ENCODE data around the gene LIME1.

Gene LIME1

GRCh38 chr20:63697357-63697867 lies 39.1 kb upstream of the LIME1 start:
- no peak for DNase-seq

GRCh38 chr20:63697868-63698545 lies 38.5 kb upstream of the LIME1 start:
- DNase-seq: no peak

- no peak for DNase-seq
These were observed 37.6 kb upstream of the LIME1 start for GRCh38 chr20:63698739-63699465.

- no peak for DNase-seq
These were observed 36.8 kb upstream of the LIME1 start for GRCh38 chr20:63699466-63700198.

- no peak for DNase-seq
These were observed 36.0 kb upstream of the LIME1 start for GRCh38 chr20:63700199-63701050.

DNA sequence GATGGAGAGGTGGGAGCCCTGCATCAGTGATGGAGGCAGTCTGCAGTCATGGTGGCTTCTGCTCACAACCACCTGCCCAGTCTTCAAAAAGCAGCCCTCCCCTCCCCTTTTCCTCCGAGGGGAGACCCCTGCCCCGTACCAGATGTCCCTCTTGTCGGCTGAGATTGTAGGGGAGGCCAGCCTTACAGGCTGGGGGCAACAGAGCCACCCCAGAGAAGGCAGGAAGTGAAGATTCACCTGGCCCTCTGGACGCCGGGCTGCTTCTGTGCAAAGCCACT lies 35.5 kb upstream of the LIME1 start:
- no peak for DNase-seq

- no peak for DNase-seq
These were observed 35.0 kb upstream of the LIME1 start for GRCh38 chr20:63701329-63702035.

GRCh38 chr20:63702036-63702665 lies 34.3 kb upstream of the LIME1 start:
- no peak for DNase-seq

DNA sequence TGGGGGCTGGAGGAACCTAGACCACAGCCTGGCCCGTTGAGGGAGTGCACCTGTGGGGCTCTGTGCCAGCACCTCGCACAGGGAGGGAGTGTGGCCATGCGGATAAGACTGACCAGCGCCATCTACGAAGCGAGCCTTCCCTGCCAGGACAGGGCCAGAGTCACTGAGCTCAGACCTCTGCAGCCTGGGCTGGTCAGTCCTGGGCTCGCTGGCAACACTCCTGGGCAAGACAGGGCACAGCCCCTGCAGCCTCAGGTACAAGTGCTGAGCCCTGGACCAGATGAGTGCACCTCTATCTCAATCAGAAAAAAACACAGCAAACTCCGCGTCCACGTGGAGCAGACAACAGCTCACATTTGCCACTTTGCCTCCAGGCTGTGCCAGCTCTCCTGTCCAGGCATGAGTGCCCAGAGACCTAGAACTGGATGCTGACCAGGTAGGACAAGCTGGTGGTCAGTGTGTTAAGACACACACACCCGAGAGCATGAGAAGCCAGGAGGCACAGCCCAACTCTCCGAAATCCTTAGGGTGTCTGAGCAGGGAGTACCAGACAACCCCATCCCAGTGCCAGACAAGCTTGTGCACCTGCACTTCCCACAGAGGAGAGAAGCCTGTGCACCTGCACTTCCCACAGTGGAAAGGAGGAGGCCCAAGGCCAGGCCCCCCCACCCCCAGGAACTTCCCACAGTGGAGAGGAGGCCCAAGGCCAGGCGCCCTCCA lies 33.6 kb upstream of the LIME1 start:
- no peak for DNase-seq

DNA sequence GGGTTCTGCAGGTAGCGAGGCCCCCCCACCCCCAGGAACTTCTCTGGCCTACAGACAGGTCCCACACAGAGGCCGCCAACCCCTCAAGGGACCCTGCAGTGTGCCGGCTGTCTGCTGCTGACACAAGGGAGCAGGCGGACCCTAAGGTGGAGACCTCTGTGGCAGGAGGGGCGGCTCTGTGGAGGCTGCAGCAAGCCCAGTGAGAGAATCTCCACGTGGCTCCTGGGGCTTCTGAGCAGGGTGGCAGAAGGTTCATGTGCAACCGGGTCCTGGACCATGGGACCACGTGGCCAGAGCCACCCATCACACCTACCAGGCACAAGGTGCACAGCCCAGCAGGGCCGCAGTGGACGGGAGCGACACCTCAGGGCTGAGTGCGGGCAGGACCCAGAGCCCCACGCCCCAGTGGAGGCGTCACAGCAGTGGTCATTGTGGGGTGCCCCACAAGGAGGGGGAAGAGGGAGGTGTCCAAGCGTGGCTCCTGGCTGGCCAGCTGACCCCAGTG lies 32.9 kb upstream of the LIME1 start:
- no peak for DNase-seq

DNA sequence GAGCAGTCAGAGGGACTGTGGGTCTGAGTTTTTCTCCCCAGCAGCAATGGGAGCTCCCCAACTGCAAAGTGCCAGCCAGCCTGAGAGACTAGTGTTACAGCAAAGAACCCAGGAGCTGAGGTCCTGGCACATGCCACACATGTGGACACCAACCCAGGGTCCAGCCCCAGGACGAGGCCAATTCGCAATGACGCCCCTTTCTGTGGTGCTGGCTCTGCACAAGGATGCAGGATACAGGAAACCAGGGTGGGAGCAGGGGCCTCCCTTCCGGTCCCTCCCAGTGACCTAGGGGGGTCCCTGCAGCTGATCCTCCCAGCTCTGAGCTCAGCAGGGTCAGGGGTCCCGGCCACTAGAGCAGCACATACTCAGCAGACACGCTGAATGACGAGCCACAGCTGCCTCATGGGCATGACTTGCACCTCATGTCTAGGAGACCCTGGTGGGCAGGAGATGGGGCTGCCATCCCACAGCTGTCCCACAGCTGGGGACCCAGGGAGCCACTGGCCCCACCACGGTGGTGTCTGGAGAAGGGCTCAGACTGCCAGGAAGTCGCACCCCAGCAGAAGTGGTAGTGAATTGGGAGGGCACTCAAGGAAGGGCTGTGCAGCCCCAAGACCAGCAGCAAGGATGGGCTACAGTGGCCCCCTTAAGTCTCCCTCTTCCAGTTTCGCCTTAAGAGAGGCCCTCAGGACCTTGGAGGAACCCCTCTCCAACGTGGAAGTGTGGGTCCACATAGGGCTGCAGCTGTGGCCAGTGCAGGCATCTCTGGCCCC lies 32.3 kb upstream of the LIME1 start:
- no peak for DNase-seq

GRCh38 chr20:63704749-63705117 lies 31.7 kb upstream of the LIME1 start:
- no peak for DNase-seq

DNA sequence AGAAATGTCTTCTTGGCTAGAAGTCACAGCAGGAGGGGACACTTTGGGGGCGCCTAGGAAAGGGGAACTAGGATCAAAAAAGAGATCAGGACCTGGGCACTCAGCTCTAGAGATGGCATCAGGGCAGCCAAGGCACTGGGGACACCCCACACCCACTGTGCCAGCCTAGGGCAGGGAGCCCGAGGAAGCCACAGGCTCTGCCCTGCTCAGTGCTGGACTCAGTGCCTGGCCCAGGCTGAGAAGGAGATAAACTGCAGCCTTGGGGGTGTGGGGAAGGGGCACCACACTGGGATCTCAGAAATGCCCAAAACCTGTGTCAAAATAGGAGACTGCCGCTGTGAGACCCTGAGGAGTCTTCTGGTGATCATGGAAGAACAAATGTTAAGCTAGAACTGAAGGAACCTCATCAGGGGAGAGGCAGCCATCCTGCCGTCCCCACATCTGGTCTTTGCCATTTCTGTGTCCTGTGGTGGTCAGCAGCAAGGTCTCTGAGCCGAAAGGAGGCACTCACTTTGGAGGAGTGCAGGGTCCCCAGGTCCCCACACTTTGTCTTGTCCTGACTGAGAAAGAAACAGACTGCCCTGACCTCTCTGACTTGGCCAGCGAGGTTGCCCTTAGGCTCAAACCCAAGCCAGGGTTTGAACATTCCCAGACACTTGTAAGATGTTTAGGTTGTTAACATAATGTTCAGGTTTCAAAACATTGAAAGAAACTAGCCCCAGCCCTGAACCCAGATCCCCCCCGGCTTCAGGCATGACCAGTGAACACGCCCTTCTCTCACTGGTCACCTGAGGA lies 31.0 kb upstream of the LIME1 start:
- no peak for DNase-seq

- DNase-seq: no peak
These were observed 30.3 kb upstream of the LIME1 start for GRCh38 chr20:63706027-63706695.

GRCh38 chr20:63706852-63707557 lies 29.5 kb upstream of the LIME1 start:
- DNase-seq: peak; percentile 49

- DNase-seq: peak; percentile 64
These were observed 28.7 kb upstream of the LIME1 start, which contains the start of the genes ARFRP1 and ZGPAT for GRCh38 chr20:63707558-63708300. TSS of gene ARFRP1 (minus strand) at chr20:63707976. CDS start at chr20:63707091, 885 bp downstream. TSS of gene ZGPAT (plus strand) at chr20:63708039. CDS start at chr20:63708581, 542 bp downstream.
